MM.1S (cell line): ENCODE measurements around the gene MRPS14.

Experiments used
- CTCF ChIP-seq: fragments of 300-600 bp; sonication (generic); IDR thresholded peaks from 2 replicates; pipeline ENCODE4 v1.5.1; 2016; ENCODE audit warnings: antibody characterized with exemption, low read length, mixed read lengths
- EZH2phosphoT487 ChIP-seq: fragments of 300-600 bp; sonication (generic); IDR thresholded peaks from 2 replicates; pipeline ENCODE4 v1.6.1; 2018; ENCODE audit warnings: antibody characterized with exemption, low read length

- TF ChIP-seq CTCF: no peak
- TF ChIP-seq EZH2phosphoT487: no peak
Measured at GRCh38 chr1:175050992-175051391, 27.8 kb upstream of the MRPS14 start.
